ENCODE data around the gene CWF19L2.

DNA sequence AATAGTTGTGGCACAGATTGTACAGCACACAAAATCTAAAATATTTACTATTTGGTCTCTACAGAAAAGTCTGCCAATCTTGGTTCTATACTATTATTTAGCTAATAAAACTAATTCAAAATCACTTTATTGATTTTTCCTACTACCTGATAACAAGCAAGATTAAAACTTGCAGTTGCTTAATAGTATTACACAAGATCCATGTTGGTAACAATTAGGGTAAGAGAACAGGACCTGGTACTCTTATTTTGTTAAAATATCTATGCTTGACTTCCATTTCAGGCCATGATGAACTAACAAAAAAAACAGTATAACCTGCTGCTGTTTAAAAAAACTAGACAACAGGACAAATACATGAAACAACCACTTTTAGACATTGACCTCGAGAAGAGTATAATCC, 52.4 kb downstream of the CWF19L2 start:
- TF ChIP-seq POLR2AphosphoS5 (IDR thresholded peaks at IDR 0.05; ENCODE audit: low read depth, low read length) (no peak), SRF (IDR thresholded peaks at IDR 0.05; ENCODE audit: low read depth, low read length) (no peak), MAFK (IDR thresholded peaks at IDR 0.05; ENCODE audit: low read depth, low read length) (no peak), GABPA (IDR thresholded peaks at IDR 0.05; ENCODE audit: borderline replicate concordance, insufficient read depth, low read length) (no peak), EZH2 (IDR thresholded peaks at IDR 0.05; ENCODE audit: low read depth, low read length, severe bottlenecking) (no peak)
- TF ChIP-seq, protein P1, sequence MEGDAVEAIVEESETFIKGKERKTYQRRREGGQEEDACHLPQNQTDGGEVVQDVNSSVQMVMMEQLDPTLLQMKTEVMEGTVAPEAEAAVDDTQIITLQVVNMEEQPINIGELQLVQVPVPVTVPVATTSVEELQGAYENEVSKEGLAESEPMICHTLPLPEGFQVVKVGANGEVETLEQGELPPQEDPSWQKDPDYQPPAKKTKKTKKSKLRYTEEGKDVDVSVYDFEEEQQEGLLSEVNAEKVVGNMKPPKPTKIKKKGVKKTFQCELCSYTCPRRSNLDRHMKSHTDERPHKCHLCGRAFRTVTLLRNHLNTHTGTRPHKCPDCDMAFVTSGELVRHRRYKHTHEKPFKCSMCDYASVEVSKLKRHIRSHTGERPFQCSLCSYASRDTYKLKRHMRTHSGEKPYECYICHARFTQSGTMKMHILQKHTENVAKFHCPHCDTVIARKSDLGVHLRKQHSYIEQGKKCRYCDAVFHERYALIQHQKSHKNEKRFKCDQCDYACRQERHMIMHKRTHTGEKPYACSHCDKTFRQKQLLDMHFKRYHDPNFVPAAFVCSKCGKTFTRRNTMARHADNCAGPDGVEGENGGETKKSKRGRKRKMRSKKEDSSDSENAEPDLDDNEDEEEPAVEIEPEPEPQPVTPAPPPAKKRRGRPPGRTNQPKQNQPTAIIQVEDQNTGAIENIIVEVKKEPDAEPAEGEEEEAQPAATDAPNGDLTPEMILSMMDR (IDR thresholded peaks at IDR 0.05; ENCODE audit: control extremely low read depth in 1 of 3, insufficient read depth in 1 of 3, low read depth in 1 of 3, low read length in 3 of 3) = no peak
- TF ChIP-seq, protein P2, sequence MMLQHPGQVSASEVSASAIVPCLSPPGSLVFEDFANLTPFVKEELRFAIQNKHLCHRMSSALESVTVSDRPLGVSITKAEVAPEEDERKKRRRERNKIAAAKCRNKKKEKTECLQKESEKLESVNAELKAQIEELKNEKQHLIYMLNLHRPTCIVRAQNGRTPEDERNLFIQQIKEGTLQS (IDR thresholded peaks at IDR 0.05; ENCODE audit: insufficient read depth, low read depth, low read length) = no peak
